Nephron (organoid): ENCODE results near the gene MAB21L4.

Experiments used
- H3K27ac Mint-ChIP-seq, 3 experiments: 2 replicates each; pipeline ENCODE4 v1.8.0; 2020; ENCODE audit warnings: mixed read lengths in 3 of 3, mild to moderate bottlenecking in 2 of 3, moderate library complexity in 1 of 3
- H3K27me3 Mint-ChIP-seq: 2 replicates; pipeline ENCODE4 v1.8.0; 2021; ENCODE audit warnings: low read depth, mild to moderate bottlenecking, moderate library complexity, mixed read lengths
- H3K36me3 Mint-ChIP-seq: 2 replicates; pipeline ENCODE4 v1.8.0; 2020; ENCODE audit warnings: low read depth, mixed read lengths
- H3K4me1 Mint-ChIP-seq: 2 replicates; pipeline ENCODE4 v1.8.0; 2020; ENCODE audit warnings: mixed read lengths
- H3K4me3 Mint-ChIP-seq, 3 experiments: 2 replicates each; pipeline ENCODE4 v1.8.0; 2020; ENCODE audit warnings: mild to moderate bottlenecking in 3 of 3, mixed read lengths in 3 of 3, moderate library complexity in 2 of 3
- H3K9me3 Mint-ChIP-seq: 2 replicates; pipeline ENCODE4 v1.8.0; 2020; ENCODE audit warnings: mixed read lengths
- CTCF ChIP-seq, 3 experiments: fragments of 200-600 bp; sonication (generic); IDR thresholded peaks; one replicate each; pipeline ENCODE4 v1.5.0; 2021; ENCODE audit warnings: antibody characterized with exemption in 3 of 3; ENCODE audit not compliant: unreplicated experiment in 3 of 3

MAB21L4 gene

GRCh38 chr2:240933048-240933965 is 37.4 kb upstream of the MAB21L4 start:
- H3K27ac Mint-ChIP-seq: no peak overlapping the region
- TF ChIP-seq CTCF (IDR thresholded peaks at IDR 0.05; ENCODE audit: unreplicated experiment in 3 of 3): no peak
- no peak overlapping the region for H3K4me3 Mint-ChIP-seq

GRCh38 chr2:240932724-240933047 is 36.7 kb upstream of the MAB21L4 start:
- Mint-ChIP-seq H3K27ac (no peak overlapping the region), H3K4me3 (no peak overlapping the region), H3K36me3 (peaks cover under 1% of the 10 kb centered on the region), H3K27me3 (peaks cover 11% of the 10 kb centered on the region), H3K4me1 (no peaks in the 10 kb centered on the region), H3K9me3 (peaks cover 9% of the 10 kb centered on the region)
- TF ChIP-seq CTCF (IDR thresholded peaks at IDR 0.05; ENCODE audit: unreplicated experiment in 3 of 3): no peak

More at GRCh38 chr2:240933048-240933965, 37.4 kb upstream of the MAB21L4 start:
- H3K4me1 Mint-ChIP-seq: no peaks in the 10 kb centered on the region
- H3K9me3 Mint-ChIP-seq: peaks cover 6% of the 10 kb centered on the region
- H3K27me3 Mint-ChIP-seq: peaks cover 6% of the 10 kb centered on the region
- H3K36me3 Mint-ChIP-seq: peaks cover 3% of the 10 kb centered on the region

- no peak for TF ChIP-seq CTCF (IDR thresholded peaks at IDR 0.05; ENCODE audit: unreplicated experiment in 3 of 3)
- Mint-ChIP-seq H3K9me3 (peaks cover 9% of the 10 kb centered on the region), H3K36me3 (no peaks in the 10 kb centered on the region), H3K27me3 (peaks cover 11% of the 10 kb centered on the region), H3K4me3 (no peak overlapping the region), H3K4me1 (peaks cover under 1% of the 10 kb centered on the region), H3K27ac (no peak overlapping the region)
These were observed 36.2 kb upstream of the MAB21L4 start for GRCh38 chr2:240932001-240932723.

GRCh38 chr2:240931319-240931949 is 35.5 kb upstream of the MAB21L4 start:
- Mint-ChIP-seq H3K27ac (no peak overlapping the region), H3K36me3 (no peaks in the 10 kb centered on the region), H3K4me1 (peaks cover 5% of the 10 kb centered on the region), H3K9me3 (peaks cover 9% of the 10 kb centered on the region), H3K4me3 (no peak overlapping the region), H3K27me3 (peaks cover 11% of the 10 kb centered on the region)
- no peak for TF ChIP-seq CTCF (IDR thresholded peaks at IDR 0.05; ENCODE audit: unreplicated experiment in 3 of 3)

GRCh38 chr2:240930631-240931318 is 34.8 kb upstream of the MAB21L4 start:
- Mint-ChIP-seq H3K27me3 (peaks cover 11% of the 10 kb centered on the region), H3K4me1 (peaks cover 5% of the 10 kb centered on the region), H3K27ac (no peak overlapping the region), H3K36me3 (no peaks in the 10 kb centered on the region), H3K9me3 (peaks cover 9% of the 10 kb centered on the region), H3K4me3 (no peak overlapping the region)
- no peak for TF ChIP-seq CTCF (IDR thresholded peaks at IDR 0.05; ENCODE audit: unreplicated experiment in 3 of 3)
